Natural killer cell treated with Interleukin-12 subunit alpha and Interleukin-12 subunit beta and Interleukin-15 and Interleukin-18, amount 100 ng/mL, for 72 hours (primary cell): ENCODE measurements around the gene FCRLB. TPM values are rescaled to one million over a fixed set of nuclear protein-coding genes. Genes with fewer than 3 reads are reported as not detected.
"Not testable (repeated sequence)": the region's sequence is repeated elsewhere in the genome, so short reads cannot be mapped to it uniquely, and the experiment has no call there.

ENCODE experiments used
- ATAC-seq, 2 donors: fragments of 150-1000 bp; cut with Tn5 transposase in 1 of 2; sonication (Bioruptor Pico), chemical (Tn5 transposase) in 1 of 2; 2 replicates each; pipeline ENCODE4 v1.10.0; 2021
- DNase-seq: peaks from one replicate; pipeline ENCODE4 v3.0.0; 2022; ENCODE audit warnings: low spot score
- H3K27ac Mint-ChIP-seq, 2 donors: 1 replicate in 1 of 2; 2 replicates in 1 of 2; pipeline ENCODE4 v1.8.0; 2022; ENCODE audit warnings: mixed read lengths in 2 of 2, mild to moderate bottlenecking in 1 of 2, moderate library complexity in 1 of 2
- H3K27me3 Mint-ChIP-seq, 2 donors: 1 replicate in 1 of 2; 2 replicates in 1 of 2; pipeline ENCODE4 v1.8.0; 2022; ENCODE audit warnings: mixed read lengths in 2 of 2
- H3K36me3 Mint-ChIP-seq: one replicate; pipeline ENCODE4 v1.8.0; 2022; ENCODE audit warnings: mixed read lengths
- H3K4me1 Mint-ChIP-seq, 2 donors: 1 replicate in 1 of 2; 2 replicates in 1 of 2; pipeline ENCODE4 v1.8.0; 2022; ENCODE audit warnings: low read depth in 2 of 2, mixed read lengths in 2 of 2, mild to moderate bottlenecking in 1 of 2
- H3K4me3 Mint-ChIP-seq: one replicate; pipeline ENCODE4 v1.8.0; 2022; ENCODE audit warnings: mixed read lengths
- H3K9me3 Mint-ChIP-seq: 2 replicates; pipeline ENCODE4 v1.8.0; 2022; ENCODE audit warnings: mixed read lengths
- total RNA-seq, 2 donors: library from RNA; stranded (reverse); gene quantifications; one replicate each; pipeline ENCODE4 v1.2.3, GENCODE V29; 2022

FCRLB gene
- total RNA-seq: under 1 TPM; 0.24 to 0.42 TPM

GRCh38 chr1:161720956-161721737 is at the start of gene FCRLB:
FCRLB (plus strand) TSS chr1:161721544; CDS start chr1:161722673, 1,129 bp downstream.
- no peaks in the 10 kb centered on the region for H3K9me3 Mint-ChIP-seq
- peaks cover 0 to 4% of the 10 kb centered on the region in 2 donors for H3K27me3 Mint-ChIP-seq
- ATAC-seq (no peak), DNase-seq (no peak)
- no peak within 1 kb of the TSS for H3K4me3 Mint-ChIP-seq
- no peaks in the 10 kb centered on the region for H3K36me3 Mint-ChIP-seq
- H3K4me1 Mint-ChIP-seq: peaks cover 36 to 43% of the 10 kb centered on the region in 2 donors
- H3K27ac Mint-ChIP-seq: peak within 1 kb of the TSS; percentile 9 to 34

GRCh38 chr1:161673437-161673836 is 47.9 kb upstream of the FCRLB start:
- ATAC-seq, H3K36me3 Mint-ChIP-seq, H3K4me1 Mint-ChIP-seq, DNase-seq, H3K27me3 Mint-ChIP-seq, H3K27ac Mint-ChIP-seq, H3K9me3 Mint-ChIP-seq, H3K4me3 Mint-ChIP-seq: not testable (repeated sequence)

GRCh38 chr1:161674447-161674846 is 46.9 kb upstream of the FCRLB start:
- H3K4me3 Mint-ChIP-seq, H3K27ac Mint-ChIP-seq, H3K27me3 Mint-ChIP-seq, DNase-seq, ATAC-seq, H3K4me1 Mint-ChIP-seq, H3K9me3 Mint-ChIP-seq, H3K36me3 Mint-ChIP-seq: not testable (repeated sequence)

GRCh38 chr1:161674908-161675307 is 46.4 kb upstream of the FCRLB start:
- not testable (repeated sequence) for H3K9me3 Mint-ChIP-seq, H3K27ac Mint-ChIP-seq, ATAC-seq, H3K27me3 Mint-ChIP-seq, H3K4me3 Mint-ChIP-seq, DNase-seq, H3K36me3 Mint-ChIP-seq, H3K4me1 Mint-ChIP-seq

- Mint-ChIP-seq H3K27ac (no peak overlapping the region), H3K9me3 (no peaks in the 10 kb centered on the region), H3K4me3 (no peak overlapping the region), H3K36me3 (no peaks in the 10 kb centered on the region), H3K4me1 (peaks cover 0 to 3% of the 10 kb centered on the region in 2 donors), H3K27me3 (no peaks in the 10 kb centered on the region)
- no peak for ATAC-seq
- DNase-seq: no peak
These were observed 44.9 kb upstream of the FCRLB start for GRCh38 chr1:161676441-161676840.

- peaks cover 0 to 3% of the 10 kb centered on the region in 2 donors for H3K4me1 Mint-ChIP-seq
- no peaks in the 10 kb centered on the region for H3K36me3 Mint-ChIP-seq
- no peak overlapping the region for H3K4me3 Mint-ChIP-seq
- H3K9me3 Mint-ChIP-seq: no peaks in the 10 kb centered on the region
- ATAC-seq (no peak), DNase-seq (no peak)
- no peaks in the 10 kb centered on the region for H3K27me3 Mint-ChIP-seq
- H3K27ac Mint-ChIP-seq: peak overlapping the region in 1 of 2 donors; percentile 12
These were observed 44.2 kb upstream of the FCRLB start for GRCh38 chr1:161676958-161677689.

GRCh38 chr1:161678500-161678899 is 42.8 kb upstream of the FCRLB start:
- Mint-ChIP-seq H3K9me3 (no peaks in the 10 kb centered on the region), H3K36me3 (no peaks in the 10 kb centered on the region), H3K27ac (no peak overlapping the region), H3K27me3 (peaks cover under 1 to 3% of the 10 kb centered on the region in 2 donors), H3K4me3 (no peak overlapping the region), H3K4me1 (peaks cover 0 to 3% of the 10 kb centered on the region in 2 donors)
- ATAC-seq (no peak), DNase-seq (no peak)

- no peak for DNase-seq
- Mint-ChIP-seq H3K27me3 (peaks cover 3 to 7% of the 10 kb centered on the region in 2 donors), H3K36me3 (no peaks in the 10 kb centered on the region), H3K9me3 (no peaks in the 10 kb centered on the region), H3K4me1 (peaks cover 0 to 3% of the 10 kb centered on the region in 2 donors), H3K4me3 (no peak overlapping the region), H3K27ac (no peak overlapping the region)
- no peak for ATAC-seq
These were observed 39.5 kb upstream of the FCRLB start for GRCh38 chr1:161681879-161682278.

- DNase-seq: no peak
- H3K36me3 Mint-ChIP-seq: no peaks in the 10 kb centered on the region
- peaks cover 3 to 6% of the 10 kb centered on the region in 2 donors for H3K4me1 Mint-ChIP-seq
- H3K27ac Mint-ChIP-seq: no peak overlapping the region
- H3K27me3 Mint-ChIP-seq: peaks cover 8 to 11% of the 10 kb centered on the region in 2 donors
- no peak for ATAC-seq
- H3K9me3 Mint-ChIP-seq: no peaks in the 10 kb centered on the region
- H3K4me3 Mint-ChIP-seq: no peak overlapping the region
These were observed 32.4 kb upstream of the FCRLB start for GRCh38 chr1:161688946-161689345.

- ATAC-seq: no peak
- no peak for DNase-seq
- H3K4me3 Mint-ChIP-seq: no peak overlapping the region
- peak overlapping the region in 1 of 2 donors; percentile 65 for H3K27ac Mint-ChIP-seq
- peaks cover 16 to 17% of the 10 kb centered on the region in 2 donors for H3K27me3 Mint-ChIP-seq
- H3K9me3 Mint-ChIP-seq: peaks cover 7% of the 10 kb centered on the region
- H3K36me3 Mint-ChIP-seq: peaks cover 17% of the 10 kb centered on the region
- peaks cover 3 to 6% of the 10 kb centered on the region in 2 donors for H3K4me1 Mint-ChIP-seq
These were observed 29.5 kb upstream of the FCRLB start for GRCh38 chr1:161691846-161692245.

GRCh38 chr1:161693020-161693712 is 28.2 kb upstream of the FCRLB start:
- H3K4me3 Mint-ChIP-seq, H3K27ac Mint-ChIP-seq, ATAC-seq, H3K4me1 Mint-ChIP-seq, DNase-seq, H3K9me3 Mint-ChIP-seq: not testable (repeated sequence)
- Mint-ChIP-seq H3K27me3 (peaks cover 14 to 17% of the 10 kb centered on the region in 2 donors), H3K36me3 (peaks cover 17% of the 10 kb centered on the region)

GRCh38 chr1:161698302-161698701 is 23.0 kb upstream of the FCRLB start:
- peaks cover 17% of the 10 kb centered on the region for H3K36me3 Mint-ChIP-seq
- not testable (repeated sequence) for H3K4me1 Mint-ChIP-seq, H3K27me3 Mint-ChIP-seq, H3K27ac Mint-ChIP-seq, H3K9me3 Mint-ChIP-seq, H3K4me3 Mint-ChIP-seq, ATAC-seq, DNase-seq

- Mint-ChIP-seq H3K4me1 (peaks cover 7 to 9% of the 10 kb centered on the region in 2 donors), H3K36me3 (no peaks in the 10 kb centered on the region), H3K9me3 (no peaks in the 10 kb centered on the region), H3K4me3 (no peak overlapping the region), H3K27ac (no peak overlapping the region), H3K27me3 (peaks cover 0 to 2% of the 10 kb centered on the region in 2 donors)
- ATAC-seq (no peak), DNase-seq (no peak)
These were observed 19.1 kb upstream of the FCRLB start for GRCh38 chr1:161702250-161702649.

GRCh38 chr1:161705537-161705936 is 15.8 kb upstream of the FCRLB start:
- H3K4me3 Mint-ChIP-seq: no peak overlapping the region
- H3K27me3 Mint-ChIP-seq: peaks cover 7% of the 10 kb centered on the region in 2 donors
- ATAC-seq (no peak), DNase-seq (no peak)
- H3K4me1 Mint-ChIP-seq: peaks cover 0 to 5% of the 10 kb centered on the region in 2 donors
- no peak overlapping the region for H3K27ac Mint-ChIP-seq
- H3K36me3 Mint-ChIP-seq: no peaks in the 10 kb centered on the region
- no peaks in the 10 kb centered on the region for H3K9me3 Mint-ChIP-seq
